ENCODE results near the gene PRAF2. TPM values are rescaled to one million over a fixed set of nuclear protein-coding genes. Genes with fewer than 3 reads are reported as not detected.

Gene PRAF2
- total RNA-seq, 1 donor from 2014 or later, result 24.1 TPM

GRCh38 chrX:49064735-49065134 lies 9.1 kb downstream of the PRAF2 start:
- Histone ChIP-seq H3K27ac (no peak overlapping the region), H3K36me3 (peaks cover 0 to 5% of the 10 kb centered on the region in 2 donors), H3K4me1 (no peaks in the 10 kb centered on the region), H3K27me3 (no peaks in the 10 kb centered on the region), H3K4me3 (no peak overlapping the region), H3K9me3 (no peaks in the 10 kb centered on the region)
- no peak for TF ChIP-seq POLR2A (IDR thresholded peaks at IDR 0.05)
- no peak for TF ChIP-seq CTCF (IDR thresholded peaks at IDR 0.05)
- TF ChIP-seq POLR2AphosphoS5 (IDR thresholded peaks at IDR 0.05; ENCODE audit: insufficient read depth in 1 of 2, low read depth in 1 of 2), result no peak
- intact Hi-C loops (cut with DNase I), result no loop called here
- DNase-seq (ENCODE audit: extremely low spot score in 2 of 2), result no peak

GRCh38 chrX:49064303-49064702 lies 9.5 kb downstream of the PRAF2 start:
- H3K27me3 ChIP-seq, result no peaks in the 10 kb centered on the region
- H3K4me3 ChIP-seq, result no peak overlapping the region
- peaks cover 0 to 5% of the 10 kb centered on the region in 2 donors for H3K36me3 ChIP-seq
- no peak overlapping the region for H3K27ac ChIP-seq
- TF ChIP-seq POLR2A (IDR thresholded peaks at IDR 0.05) (no peak), CTCF (IDR thresholded peaks at IDR 0.05) (no peak), POLR2AphosphoS5 (IDR thresholded peaks at IDR 0.05; ENCODE audit: insufficient read depth in 1 of 2, low read depth in 1 of 2) (no peak)
- intact Hi-C loops (cut with DNase I), result no loop called here
- H3K9me3 ChIP-seq, result no peaks in the 10 kb centered on the region
- DNase-seq (ENCODE audit: extremely low spot score in 2 of 2), result no peak
- no peaks in the 10 kb centered on the region for H3K4me1 ChIP-seq

- no peaks in the 10 kb centered on the region for H3K9me3 ChIP-seq
- TF ChIP-seq POLR2A (IDR thresholded peaks at IDR 0.05) (no peak), POLR2AphosphoS5 (IDR thresholded peaks at IDR 0.05; ENCODE audit: insufficient read depth in 1 of 2, low read depth in 1 of 2) (no peak), CTCF (IDR thresholded peaks at IDR 0.05) (no peak)
- H3K4me1 ChIP-seq, result peaks cover under 1% of the 10 kb centered on the region
- H3K4me3 ChIP-seq, result no peak overlapping the region
- no peak overlapping the region for H3K27ac ChIP-seq
- no peaks in the 10 kb centered on the region for H3K27me3 ChIP-seq
- DNase-seq (ENCODE audit: extremely low spot score in 2 of 2), result no peak
- H3K36me3 ChIP-seq, result peaks cover 0 to 5% of the 10 kb centered on the region in 2 donors
- intact Hi-C loops (cut with DNase I), result no loop called here
Observed at GRCh38 chrX:49063715-49064114, 10.1 kb downstream of the PRAF2 start.

- H3K27ac ChIP-seq, result no peak overlapping the region
- TF ChIP-seq POLR2A (IDR thresholded peaks at IDR 0.05) (no peak), POLR2AphosphoS5 (IDR thresholded peaks at IDR 0.05; ENCODE audit: insufficient read depth in 1 of 2, low read depth in 1 of 2) (no peak), CTCF (IDR thresholded peaks at IDR 0.05) (no peak)
- intact Hi-C loops (cut with DNase I), result no loop called here
- H3K4me3 ChIP-seq, result no peak overlapping the region
- no peaks in the 10 kb centered on the region for H3K9me3 ChIP-seq
- H3K36me3 ChIP-seq, result peaks cover 0 to 5% of the 10 kb centered on the region in 2 donors
- H3K27me3 ChIP-seq, result no peaks in the 10 kb centered on the region
- H3K4me1 ChIP-seq, result peaks cover 4% of the 10 kb centered on the region
- no peak for DNase-seq (ENCODE audit: extremely low spot score in 2 of 2)
Observed at GRCh38 chrX:49061916-49062315, 11.9 kb downstream of the PRAF2 start.

- intact Hi-C loops (cut with DNase I), result no loop called here
- DNase-seq (ENCODE audit: extremely low spot score in 2 of 2), result no peak
- TF ChIP-seq CTCF (IDR thresholded peaks at IDR 0.05) (no peak), POLR2AphosphoS5 (IDR thresholded peaks at IDR 0.05; ENCODE audit: insufficient read depth in 1 of 2, low read depth in 1 of 2) (no peak), POLR2A (IDR thresholded peaks at IDR 0.05) (no peak)
- no peaks in the 10 kb centered on the region for H3K9me3 ChIP-seq
- no peak overlapping the region for H3K4me3 ChIP-seq
- no peak overlapping the region for H3K27ac ChIP-seq
- peaks cover 0 to 5% of the 10 kb centered on the region in 2 donors for H3K36me3 ChIP-seq
- H3K4me1 ChIP-seq, result peaks cover 4% of the 10 kb centered on the region
- no peaks in the 10 kb centered on the region for H3K27me3 ChIP-seq
Observed at GRCh38 chrX:49061490-49061889, 12.3 kb downstream of the PRAF2 start.

All from vagina (tissue), 2 donors.